ENCODE results near the gene LRRC4B. TPM values are rescaled to one million over a fixed set of nuclear protein-coding genes. Genes with fewer than 3 reads are reported as not detected.

LRRC4B gene
- total RNA-seq, 1 donor from 2014 or later, result 21.7 TPM

GRCh38 chr19:50517704-50518075 is 50.5 kb downstream of the LRRC4B start:
- no peaks in the 10 kb centered on the region for H3K4me1 Mint-ChIP-seq (ENCODE audit: unreplicated experiment)
- H3K27ac Mint-ChIP-seq, result no peak overlapping the region
- DNase-seq (ENCODE audit: extremely low spot score, unreplicated experiment), result no peak
- H3K9me3 Mint-ChIP-seq, result no peaks in the 10 kb centered on the region
- H3K27me3 Mint-ChIP-seq, result no peaks in the 10 kb centered on the region
- H3K4me3 Mint-ChIP-seq, result no peak overlapping the region
- no peak for TF ChIP-seq CTCF (conservative IDR thresholded peaks at IDR 0.05)
- no peaks in the 10 kb centered on the region for H3K36me3 Mint-ChIP-seq

- H3K4me3 Mint-ChIP-seq, result no peak overlapping the region
- no peaks in the 10 kb centered on the region for H3K36me3 Mint-ChIP-seq
- TF ChIP-seq CTCF (conservative IDR thresholded peaks at IDR 0.05), result no peak
- no peaks in the 10 kb centered on the region for H3K9me3 Mint-ChIP-seq
- no peaks in the 10 kb centered on the region for H3K27me3 Mint-ChIP-seq
- H3K4me1 Mint-ChIP-seq (ENCODE audit: unreplicated experiment), result no peaks in the 10 kb centered on the region
- DNase-seq (ENCODE audit: extremely low spot score, unreplicated experiment), result no peak
- no peak overlapping the region for H3K27ac Mint-ChIP-seq
These were observed 51.1 kb downstream of the LRRC4B start for GRCh38 chr19:50516964-50517703.

- H3K36me3 Mint-ChIP-seq, result no peaks in the 10 kb centered on the region
- no peak overlapping the region for H3K27ac Mint-ChIP-seq
- TF ChIP-seq CTCF (conservative IDR thresholded peaks at IDR 0.05), result no peak
- H3K9me3 Mint-ChIP-seq, result no peaks in the 10 kb centered on the region
- DNase-seq (ENCODE audit: extremely low spot score, unreplicated experiment), result no peak
- peaks cover under 1% of the 10 kb centered on the region for H3K27me3 Mint-ChIP-seq
- H3K4me1 Mint-ChIP-seq (ENCODE audit: unreplicated experiment), result peaks cover 4% of the 10 kb centered on the region
- H3K4me3 Mint-ChIP-seq, result no peak overlapping the region
These were observed 51.8 kb downstream of the LRRC4B start for GRCh38 chr19:50516456-50516855.

GRCh38 chr19:50515168-50515561 is 53.1 kb downstream of the LRRC4B start:
- no peak for DNase-seq (ENCODE audit: extremely low spot score, unreplicated experiment)
- H3K27ac Mint-ChIP-seq, result no peak overlapping the region
- H3K9me3 Mint-ChIP-seq, result no peaks in the 10 kb centered on the region
- H3K4me3 Mint-ChIP-seq, result no peak overlapping the region
- H3K4me1 Mint-ChIP-seq (ENCODE audit: unreplicated experiment), result peaks cover 13% of the 10 kb centered on the region
- peaks cover 3% of the 10 kb centered on the region for H3K27me3 Mint-ChIP-seq
- TF ChIP-seq CTCF (conservative IDR thresholded peaks at IDR 0.05), result no peak
- H3K36me3 Mint-ChIP-seq, result no peaks in the 10 kb centered on the region

GRCh38 chr19:50514346-50515167 is 53.7 kb downstream of the LRRC4B start:
- no peaks in the 10 kb centered on the region for H3K36me3 Mint-ChIP-seq
- no peaks in the 10 kb centered on the region for H3K9me3 Mint-ChIP-seq
- DNase-seq (ENCODE audit: extremely low spot score, unreplicated experiment), result no peak
- no peak for TF ChIP-seq CTCF (conservative IDR thresholded peaks at IDR 0.05)
- H3K27ac Mint-ChIP-seq, result no peak overlapping the region
- H3K4me3 Mint-ChIP-seq, result no peak overlapping the region
- H3K27me3 Mint-ChIP-seq, result peaks cover 3% of the 10 kb centered on the region
- H3K4me1 Mint-ChIP-seq (ENCODE audit: unreplicated experiment), result peaks cover 13% of the 10 kb centered on the region

Measured in type B pancreatic cell (in vitro differentiated cells).